ENCODE measurements around the gene ENPP6. TPM values are rescaled to one million over a fixed set of nuclear protein-coding genes. Genes with fewer than 3 reads are reported as not detected.
"Not testable (repeated sequence)": the region's sequence is repeated elsewhere in the genome, so short reads cannot be mapped to it uniquely, and the experiment has no call there.

The ENPP6 gene
- total and polyA plus RNA-seq, 2 donors (not counting 1 experiment from before 2014, with no cell fraction given), result 0.01 TPM; not detected in 1

DNA sequence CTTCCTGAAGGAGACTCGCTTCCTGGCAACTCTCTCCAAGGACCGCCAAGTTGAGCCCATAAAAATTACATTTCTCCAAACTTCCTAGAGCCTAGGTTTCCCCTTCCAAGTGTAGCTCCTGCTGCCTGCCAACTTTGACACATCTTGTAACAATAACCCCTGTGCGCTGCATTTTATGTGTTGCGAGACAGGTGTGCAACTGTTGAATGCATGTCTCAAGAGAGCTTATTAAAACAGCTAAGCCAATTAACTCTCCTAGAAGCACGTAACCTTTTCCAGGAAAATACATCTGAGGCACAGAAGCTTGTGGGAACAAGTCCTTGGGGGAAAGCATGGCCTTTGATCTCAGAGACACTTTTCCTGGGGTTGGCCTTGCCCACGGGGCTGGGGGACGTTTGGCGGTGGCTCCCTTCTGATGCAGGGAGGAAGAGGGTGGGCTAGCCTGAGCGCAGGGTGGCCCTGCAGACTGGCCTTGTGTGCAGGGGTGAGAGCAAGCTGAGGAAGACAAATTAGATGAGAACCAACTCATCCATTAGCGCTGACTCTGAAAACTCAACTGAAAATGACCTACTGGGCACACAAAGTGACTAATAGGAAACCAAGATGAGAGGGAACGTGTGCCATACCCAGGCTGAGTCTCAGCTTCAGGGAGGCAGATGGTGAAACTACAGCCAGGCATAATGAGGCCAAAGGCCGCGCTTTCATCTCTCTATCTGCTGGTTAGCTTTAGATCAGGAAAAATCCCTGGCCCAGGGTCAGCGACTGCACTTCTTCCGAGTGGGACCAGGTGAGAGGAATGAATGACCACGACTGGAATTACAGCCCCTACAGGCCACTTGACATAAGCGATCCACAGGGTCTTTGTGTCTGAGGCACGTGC lies 75.3 kb downstream of the ENPP6 start:
- H3K27me3 Mint-ChIP-seq, result peaks cover 23% of the 10 kb centered on the region
- no peaks in the 10 kb centered on the region for H3K4me1 Mint-ChIP-seq
- no peaks in the 10 kb centered on the region for H3K79me2 ChIP-seq (ENCODE audit: control insufficient read depth, insufficient read depth, low read length)
- ChIA-PET POLR2A (no interaction called here), CTCF (no interaction called here)
- H3K27ac Mint-ChIP-seq, result no peak overlapping the region
- H3K9me3 ChIP-seq (ENCODE audit: control extremely low read depth in 1 of 3, control insufficient read depth in 2 of 3, insufficient read depth in 1 of 3, low read length in 2 of 3), result peaks cover 0 to 5% (median 4%) of the 10 kb centered on the region in 3 donors
- H3K4me2 ChIP-seq (replicated peaks; ENCODE audit: low read depth, low read length, poor library complexity, severe bottlenecking), result no peak overlapping the region
- no peaks in the 10 kb centered on the region for H3K27me3 ChIP-seq (replicated peaks in 1 of 4; ENCODE audit: control extremely low read depth in 1 of 4, control insufficient read depth in 3 of 4, insufficient read depth in 4 of 4, low read length in 3 of 4)
- no peak overlapping the region for H3K27ac ChIP-seq (ENCODE audit: low read length in 2 of 2)
- 88% methylated on average over 16 of the region's 18 CpGs for WGBS (ENCODE audit: insufficient coverage)
- H3K9ac ChIP-seq (ENCODE audit: low read length), result no peak overlapping the region
- H3K4me1 ChIP-seq (ENCODE audit: control insufficient read depth in 2 of 2, insufficient read depth in 2 of 2, low read length in 2 of 2), result no peaks in the 10 kb centered on the region
- no peak overlapping the region for H3K4me3 ChIP-seq (ENCODE audit: control extremely low read depth in 1 of 5, extremely low read depth in 1 of 5, insufficient read depth in 1 of 5, low read depth in 2 of 5, low read length in 4 of 5)
- H3K4me3 Mint-ChIP-seq, result no peak overlapping the region
- H3K9me3 Mint-ChIP-seq (ENCODE audit: insufficient read depth), result peaks cover 10% of the 10 kb centered on the region
- intact Hi-C loops (cut with micrococcal nuclease), result no loop called here
- no peaks in the 10 kb centered on the region for H3K36me3 ChIP-seq (replicated peaks in 1 of 2; ENCODE audit: control extremely low read depth in 1 of 2, control insufficient read depth in 1 of 2, extremely low read depth in 1 of 2, insufficient read depth in 2 of 2, low read length in 1 of 2)
- DNase-seq (no peak), ATAC-seq (ENCODE audit: low read depth) (no peak)
- H4K20me1 ChIP-seq (ENCODE audit: control insufficient read depth, insufficient read depth, low read length, poor library complexity, severe bottlenecking), result no peaks in the 10 kb centered on the region
- TF ChIP-seq CTCF (IDR thresholded peaks at IDR 0.05) (no peak), EZH2 (IDR thresholded peaks at IDR 0.05; ENCODE audit: borderline replicate concordance, insufficient read depth, low read depth, low read length, poor library complexity, severe bottlenecking) (no peak)
- H2AFZ ChIP-seq (ENCODE audit: insufficient read depth, low read depth, low read length, poor library complexity, severe bottlenecking), result no peak overlapping the region

GRCh38 chr4:184140901-184141300 lies 76.8 kb downstream of the ENPP6 start:
- CTCF ChIA-PET; intact Hi-C loops (cut with micrococcal nuclease): not testable (repeated sequence)

More at GRCh38 chr4:184140901-184141300, 76.8 kb downstream of the ENPP6 start:
- DNase-seq; H3K9ac ChIP-seq (ENCODE audit: low read length); H3K27ac ChIP-seq (ENCODE audit: low read length in 2 of 2); H4K20me1 ChIP-seq (ENCODE audit: control insufficient read depth, insufficient read depth, low read length, poor library complexity, severe bottlenecking); H3K79me2 ChIP-seq (ENCODE audit: control insufficient read depth, insufficient read depth, low read length); H2AFZ ChIP-seq (ENCODE audit: insufficient read depth, low read depth, low read length, poor library complexity, severe bottlenecking); H3K27ac Mint-ChIP-seq; ATAC-seq (ENCODE audit: low read depth); H3K36me3 ChIP-seq (replicated peaks in 1 of 2; ENCODE audit: control extremely low read depth in 1 of 2, control insufficient read depth in 1 of 2, extremely low read depth in 1 of 2, insufficient read depth in 2 of 2, low read length in 1 of 2); H3K4me2 ChIP-seq (replicated peaks; ENCODE audit: low read depth, low read length, poor library complexity, severe bottlenecking); H3K4me1 Mint-ChIP-seq; POLR2A ChIA-PET; H3K4me3 Mint-ChIP-seq; H3K4me3 ChIP-seq (ENCODE audit: control extremely low read depth in 1 of 5, extremely low read depth in 1 of 5, insufficient read depth in 1 of 5, low read depth in 2 of 5, low read length in 4 of 5); H3K4me1 ChIP-seq (ENCODE audit: control insufficient read depth in 2 of 2, insufficient read depth in 2 of 2, low read length in 2 of 2); H3K27me3 ChIP-seq (replicated peaks in 1 of 4; ENCODE audit: control extremely low read depth in 1 of 4, control insufficient read depth in 3 of 4, insufficient read depth in 4 of 4, low read length in 3 of 4): not testable (repeated sequence)
- Mint-ChIP-seq H3K9me3 (ENCODE audit: insufficient read depth) (peaks cover 14% of the 10 kb centered on the region), H3K27me3 (peaks cover 16% of the 10 kb centered on the region)
- peaks cover 0 to 15% (median 11%) of the 10 kb centered on the region in 3 donors for H3K9me3 ChIP-seq (ENCODE audit: control extremely low read depth in 1 of 3, control insufficient read depth in 2 of 3, insufficient read depth in 1 of 3, low read length in 2 of 3)
- 100% methylated on average over 2 of the region's 8 CpGs for WGBS (ENCODE audit: insufficient coverage)
